ENCODE results near the gene DDX17.
A peak's percentile ranks its signal among the peaks of the same experiment; 100 is the strongest.

DDX17 gene

DNA sequence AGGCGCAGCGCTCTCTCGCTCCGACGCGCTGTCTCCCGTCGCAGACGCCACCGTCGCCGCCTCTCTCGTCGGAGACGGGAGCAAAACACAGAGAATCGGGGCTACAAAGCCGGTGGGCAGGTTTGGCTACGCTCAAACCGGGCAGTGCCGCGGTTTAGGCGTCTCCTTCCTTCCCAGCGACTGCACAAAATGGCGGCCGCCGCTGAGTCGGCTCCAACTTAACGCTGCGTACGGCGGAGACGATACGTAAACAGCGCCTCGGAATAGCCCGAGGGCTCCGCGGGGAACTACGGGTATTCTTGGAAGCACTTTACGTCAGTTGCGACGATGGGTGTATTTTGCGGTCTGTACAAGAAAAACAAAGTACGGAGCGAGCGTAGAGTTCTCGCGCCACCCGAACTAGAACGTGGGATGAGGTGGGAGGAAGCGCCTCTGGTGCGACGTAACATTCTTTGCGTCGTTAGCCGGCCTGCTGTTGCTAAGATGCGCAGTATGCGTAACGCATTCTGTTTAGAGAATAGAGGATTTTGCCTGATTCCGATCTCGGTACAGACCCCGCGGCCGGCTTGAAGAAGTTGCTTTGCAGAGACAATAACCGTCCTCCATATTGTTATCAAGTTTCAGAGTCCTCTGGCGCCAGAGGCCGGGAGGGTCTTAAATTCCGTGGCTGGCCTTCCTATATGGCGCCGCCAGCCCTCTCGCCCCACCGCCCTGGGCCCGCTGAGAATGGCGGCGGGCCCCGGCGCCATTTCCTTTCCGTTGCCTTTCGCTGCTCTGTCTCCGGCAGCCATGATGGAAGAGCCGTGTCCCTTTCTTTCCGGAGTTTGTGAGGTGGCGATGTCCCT lies at the start of gene DDX17:
Gene DDX17 (minus strand): TSS at position 194 of the 845 bp plus-strand sequence.
- DNase-seq: peak; percentile 91 to 95

DNA sequence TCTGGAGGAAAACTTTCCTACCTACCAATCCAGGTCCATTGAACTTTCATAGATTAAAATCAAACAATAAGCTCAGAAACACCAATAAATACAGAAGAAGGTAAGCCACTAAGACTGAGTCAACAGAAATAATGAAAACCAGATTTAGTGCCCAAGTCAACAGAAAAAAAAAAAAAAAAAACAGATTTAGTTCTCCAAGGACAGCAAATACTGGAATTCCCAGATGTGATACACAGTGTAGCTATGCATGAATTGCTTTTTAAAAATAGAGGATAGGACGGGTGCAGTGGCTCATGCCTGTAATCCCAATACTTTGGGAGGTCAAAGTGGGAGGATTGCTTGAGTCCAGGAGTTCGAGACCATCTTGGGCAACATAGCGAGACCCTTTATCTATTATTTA lies 48.2 kb upstream of the DDX17 start:
- no peak for DNase-seq

DNA sequence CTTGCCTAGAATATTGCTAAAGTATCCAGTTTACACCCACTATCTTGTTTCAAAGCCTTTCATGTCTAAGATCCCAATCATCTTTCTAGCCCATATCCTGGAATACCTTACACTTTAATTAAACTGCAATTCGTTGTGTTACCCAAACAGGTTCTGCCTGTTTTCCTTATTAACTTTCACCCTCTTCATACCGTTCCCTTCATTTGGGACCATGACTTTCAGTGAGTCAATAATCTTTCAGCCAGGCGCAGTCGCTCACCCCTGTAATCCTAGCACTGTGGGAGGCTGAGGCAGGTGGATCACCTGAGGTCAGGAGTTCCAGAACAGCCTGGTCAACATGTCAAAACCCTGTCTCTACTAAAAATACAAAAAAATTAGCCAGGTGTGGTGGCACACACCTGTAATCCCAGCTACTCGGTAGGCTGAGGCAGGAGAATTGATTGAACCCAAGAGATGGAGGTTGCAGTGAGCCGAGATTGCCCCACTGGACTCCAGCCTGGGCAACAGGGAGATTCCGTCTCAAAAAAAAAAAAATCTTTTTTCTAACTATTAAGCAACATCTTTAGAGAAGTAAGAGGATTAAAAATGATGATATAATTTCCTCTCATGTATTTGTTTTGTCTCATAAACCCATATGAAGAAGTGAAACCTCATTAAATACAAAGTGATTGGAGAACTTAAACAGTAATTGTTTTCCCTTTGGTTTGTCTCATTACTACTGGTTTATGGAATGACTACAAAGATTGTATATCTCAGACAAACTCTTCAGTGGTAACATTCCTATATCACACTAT lies 43.2 kb upstream of the DDX17 start:
- no peak for DNase-seq

DNA sequence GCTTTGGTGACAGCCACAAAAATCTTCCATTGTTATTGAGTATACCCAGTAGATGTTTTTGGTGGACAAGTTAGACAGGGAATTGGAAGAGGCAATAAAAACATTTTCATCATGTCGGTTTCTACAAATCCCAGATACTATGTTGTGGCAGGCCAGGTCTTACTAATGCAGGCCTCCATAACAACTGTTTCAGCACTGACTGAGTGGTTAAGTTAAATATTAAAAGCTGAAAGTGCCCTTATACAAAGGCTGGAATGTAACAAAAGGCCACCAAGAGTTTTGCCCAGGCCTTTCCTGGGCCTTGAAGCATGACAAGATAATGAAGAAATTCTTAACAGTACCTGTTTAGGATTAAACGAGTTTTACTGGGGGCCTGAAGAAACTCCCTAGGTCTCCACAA lies 34.6 kb upstream of the DDX17 start:
- DNase-seq: no peak

DNA sequence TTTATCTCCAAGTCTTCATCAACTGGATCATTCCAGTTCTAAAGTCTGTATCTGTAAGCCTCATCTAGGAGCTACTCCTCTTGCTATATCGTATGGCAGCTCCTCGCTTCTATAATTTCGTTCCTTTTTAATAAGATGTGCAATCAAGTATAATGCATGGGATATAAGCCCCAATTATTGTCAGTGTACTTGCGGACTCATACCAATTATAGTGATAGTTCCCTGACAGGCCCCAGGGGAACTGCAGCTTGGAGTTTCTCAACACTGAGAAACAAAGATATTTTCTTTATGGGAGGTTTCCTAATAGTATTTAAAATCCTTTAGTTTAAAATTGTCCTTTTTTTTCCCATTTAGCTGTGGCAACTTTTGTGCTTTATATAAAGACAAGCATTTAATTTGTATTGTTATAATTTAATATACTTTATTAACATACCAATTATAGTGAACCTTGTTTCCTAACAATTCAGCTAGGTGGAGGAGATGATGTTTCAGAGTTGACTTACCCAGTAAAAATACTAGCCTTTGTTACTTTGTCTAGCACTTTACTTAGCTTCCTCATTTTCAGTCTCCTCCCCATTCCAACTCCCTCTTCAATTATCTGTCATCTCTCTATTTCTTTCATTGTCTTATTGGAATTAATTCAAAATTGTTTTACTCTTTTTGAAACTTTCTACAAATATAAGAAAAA lies 25.3 kb upstream of the DDX17 start:
- DNase-seq: no peak

DNA sequence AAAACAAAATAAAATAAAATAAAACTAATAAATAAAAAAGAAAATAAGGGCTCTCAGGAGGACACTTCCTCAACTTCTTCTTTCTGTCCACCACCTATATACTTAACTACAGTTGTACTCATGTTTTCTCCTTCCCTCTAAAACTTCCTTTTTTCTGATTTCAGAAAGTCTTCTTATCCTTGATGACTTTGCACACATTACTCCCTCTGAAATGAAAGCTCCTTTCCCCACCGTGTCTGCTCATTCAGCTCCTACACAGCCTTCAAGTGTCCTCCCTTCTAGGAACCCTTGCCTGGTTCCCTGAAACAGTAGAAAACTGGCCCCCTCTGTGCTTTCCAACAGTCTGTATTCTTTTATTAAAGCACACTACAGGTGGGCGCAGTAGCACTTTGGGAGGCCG lies 18.3 kb upstream of the DDX17 start:
- no peak for DNase-seq

DNA sequence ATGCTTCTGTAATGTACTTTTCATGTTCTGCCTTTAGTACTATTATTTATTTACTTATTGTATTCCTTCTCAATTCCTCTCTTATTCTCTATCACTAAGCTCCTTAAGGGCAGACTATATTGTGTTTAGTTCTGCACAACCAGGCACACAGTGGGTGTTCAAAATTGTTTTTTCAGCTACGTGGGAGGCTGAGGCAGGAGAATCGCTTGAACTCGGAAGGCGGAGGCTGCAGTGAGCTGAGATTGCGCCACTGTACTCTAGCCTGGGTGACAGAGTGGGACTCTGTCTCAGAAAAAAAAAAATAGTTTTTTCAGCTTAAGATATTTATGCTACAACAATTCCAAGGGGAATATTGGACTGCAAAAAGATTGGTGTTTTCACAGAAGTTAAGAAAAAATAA lies 17.4 kb upstream of the DDX17 start:
- DNase-seq: no peak

DNA sequence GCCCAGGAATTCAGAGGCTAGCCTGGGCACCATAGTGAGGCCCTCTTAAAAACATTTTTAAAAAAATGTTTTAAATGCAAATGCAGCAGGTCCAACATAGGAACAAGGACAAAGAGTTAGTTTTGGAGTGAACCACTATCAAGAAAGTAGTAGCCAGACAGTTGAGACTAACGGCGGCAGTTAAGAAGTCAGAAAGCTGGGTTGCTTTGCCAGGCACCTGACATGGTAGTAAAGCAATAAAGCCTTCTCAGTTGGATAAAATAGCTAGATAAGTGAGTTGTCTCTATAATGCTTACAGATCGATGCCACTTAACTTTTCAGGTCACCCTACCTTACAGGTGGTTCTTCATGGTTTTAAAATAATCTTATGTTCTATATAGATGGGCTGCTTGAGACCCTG lies 16.9 kb upstream of the DDX17 start:
- no peak for DNase-seq

DNA sequence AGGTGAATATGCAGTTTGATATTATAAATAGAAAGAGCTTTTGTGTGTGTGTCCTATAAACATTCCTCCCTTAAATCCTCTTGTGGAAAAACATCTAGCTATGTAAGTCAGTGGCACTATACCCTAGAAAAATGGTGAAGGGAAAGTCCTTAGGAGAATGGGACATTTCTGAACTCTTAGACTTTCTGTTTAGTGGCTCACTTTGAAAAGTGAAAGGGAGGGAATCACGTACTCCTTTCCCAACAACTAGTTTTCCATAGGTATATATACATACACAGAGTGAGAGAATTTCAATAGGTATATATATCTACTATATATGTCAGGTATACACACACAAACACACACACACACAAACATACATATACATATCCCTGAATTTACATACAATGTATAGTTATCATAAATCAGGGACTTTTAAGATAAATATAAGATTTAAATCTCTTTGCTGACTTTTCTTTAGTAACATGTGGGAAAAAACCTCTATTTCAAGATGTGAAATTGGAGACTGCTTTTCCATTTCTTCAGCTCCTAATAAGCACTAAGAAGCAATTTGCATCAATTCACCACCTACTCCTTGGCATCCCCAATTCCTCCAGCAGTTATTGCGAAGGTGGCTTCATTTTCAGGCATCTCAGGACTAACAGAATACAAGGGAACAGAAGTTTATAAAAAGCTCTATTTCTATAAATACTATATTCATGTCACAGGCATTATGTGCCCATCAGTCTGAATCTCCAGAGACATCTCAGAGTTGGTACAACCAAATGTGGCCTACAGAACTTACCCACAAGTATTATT lies 13.5 kb upstream of the DDX17 start:
- DNase-seq: no peak

DNA sequence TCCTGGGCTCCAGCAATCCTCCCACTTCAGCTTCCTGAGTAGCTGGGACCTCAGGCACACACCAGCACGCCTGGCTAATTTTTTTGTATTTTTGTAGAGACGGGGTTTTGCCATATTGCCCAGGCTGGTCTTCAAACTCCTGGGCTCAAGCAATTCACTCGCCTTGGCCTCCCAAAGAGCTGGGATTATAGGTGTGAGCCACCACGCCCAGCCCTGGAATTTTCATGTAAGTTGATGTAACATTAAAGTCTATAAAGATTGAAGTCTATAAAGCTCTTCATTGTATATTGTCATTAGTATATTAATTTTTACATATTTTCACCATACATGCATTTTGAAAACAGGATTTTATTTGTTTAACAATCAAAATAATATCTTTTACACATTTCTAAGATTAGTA lies 12.5 kb upstream of the DDX17 start:
- no peak for DNase-seq

DNA sequence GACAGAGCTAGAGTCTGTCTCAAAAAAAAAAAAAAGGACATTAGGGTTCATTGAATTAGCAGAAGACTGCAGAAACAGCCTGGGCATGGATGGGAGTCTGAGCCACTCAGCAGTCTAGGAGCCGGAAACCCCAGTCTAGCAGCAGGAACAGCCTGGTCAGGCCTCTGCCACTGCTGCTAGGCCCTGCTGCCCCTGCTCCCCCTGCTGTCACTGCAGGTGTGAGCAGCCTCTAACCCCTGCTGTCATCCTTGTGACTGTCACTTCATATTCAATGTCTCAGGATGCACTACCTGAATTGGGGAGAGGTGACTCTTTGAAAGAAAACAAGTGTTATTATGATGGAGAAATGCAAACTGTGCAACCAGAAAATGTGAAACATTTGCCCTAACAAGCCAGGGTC lies 7.0 kb upstream of the DDX17 start:
- DNase-seq: peak in 1 of 2 donors; percentile 29

DNA sequence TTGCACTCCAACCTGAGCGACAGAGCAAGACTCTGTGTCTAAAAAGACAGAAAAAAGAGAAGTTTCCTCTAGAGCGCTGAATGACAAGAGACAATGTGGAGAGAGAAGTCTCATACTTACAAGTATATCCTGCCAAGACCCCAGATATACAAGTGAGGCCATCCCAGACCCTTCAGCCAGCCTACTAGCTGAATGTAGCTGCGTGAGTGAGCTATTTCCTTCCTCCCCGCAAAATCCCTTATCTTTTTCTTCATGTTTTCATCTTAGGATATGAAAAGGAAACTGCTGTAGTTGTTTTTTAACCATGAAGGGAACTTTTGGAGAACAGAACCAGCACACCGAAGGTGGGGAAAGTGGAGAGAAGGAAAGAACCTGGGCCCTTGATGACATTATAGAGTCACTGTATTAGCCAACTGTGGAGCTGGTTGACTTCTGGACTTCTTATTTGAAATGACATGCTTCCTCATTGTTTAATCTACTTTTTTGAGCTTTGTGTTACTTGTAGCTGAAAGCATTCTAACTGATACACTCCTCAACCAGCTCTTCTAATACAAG lies 4.4 kb upstream of the DDX17 start:
- no peak for DNase-seq

DNA sequence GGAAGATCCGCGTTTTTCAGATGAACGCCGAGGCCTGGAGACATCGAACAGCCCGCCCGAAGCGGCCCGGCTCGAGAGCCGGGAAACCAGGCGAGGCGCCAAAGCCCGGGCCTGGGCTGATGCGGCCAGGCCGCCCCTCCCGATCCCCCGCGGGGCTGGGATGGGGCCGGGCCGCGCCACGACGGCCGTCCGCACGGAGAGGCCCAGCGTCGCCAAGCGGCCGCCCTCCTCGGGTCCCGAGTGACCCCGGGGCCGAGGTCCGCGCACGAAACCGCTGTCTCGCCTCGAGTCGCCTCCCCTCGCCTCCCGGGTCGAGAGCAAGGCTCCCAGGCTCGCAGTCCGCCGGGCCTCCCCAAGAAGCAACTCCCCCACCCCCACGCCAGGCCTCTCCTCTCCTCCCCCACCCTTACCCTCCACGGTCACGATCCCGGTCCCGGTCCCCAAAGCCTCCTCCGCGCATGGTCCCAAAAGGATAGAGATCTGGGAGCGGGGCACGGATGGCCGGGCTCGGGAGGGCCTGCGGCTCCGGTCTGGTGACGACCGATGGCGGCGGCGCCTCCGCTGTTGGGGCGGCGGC lies 482 bp downstream of the DDX17 start:
- peak; percentile 57 to 72 for DNase-seq

DNA sequence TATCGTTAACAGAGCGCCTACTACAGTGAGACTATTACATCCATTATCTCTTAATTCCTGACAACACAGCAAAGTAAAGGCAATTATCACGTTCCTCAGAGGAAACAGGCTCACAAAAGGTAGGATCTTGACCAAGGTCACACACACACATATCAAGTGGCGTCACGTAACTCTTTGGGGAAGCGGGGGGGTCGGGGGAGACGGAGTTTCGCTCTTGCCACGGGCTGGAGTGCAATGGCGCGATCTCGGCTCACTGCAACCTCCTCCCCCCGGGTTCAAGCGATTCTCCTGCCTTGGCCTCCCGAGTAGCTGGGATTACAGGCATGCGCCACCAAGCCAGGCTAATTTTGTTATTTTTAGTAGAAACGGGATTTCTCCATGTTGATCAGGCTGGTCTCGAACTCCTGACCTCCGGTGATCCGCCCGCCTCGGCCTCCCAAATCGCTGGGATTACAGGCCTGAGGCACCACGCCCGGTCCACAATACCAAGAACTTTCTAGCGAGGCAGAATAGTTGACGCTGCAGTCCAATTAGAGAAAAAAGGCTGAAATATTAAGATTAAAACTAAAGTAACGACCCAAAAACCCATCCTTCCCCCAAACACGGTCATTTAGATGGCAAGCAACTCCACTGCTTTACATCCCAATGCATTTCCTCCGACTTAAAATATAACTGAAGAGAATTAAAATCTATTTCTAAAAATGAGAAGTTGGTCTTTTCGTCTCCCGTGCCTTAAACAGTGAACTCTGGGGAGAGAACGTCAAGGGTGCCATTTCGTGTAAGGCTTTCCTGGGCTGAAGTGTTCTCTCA lies 1.2 kb downstream of the DDX17 start:
- DNase-seq: peak; percentile 43 to 49

DNA sequence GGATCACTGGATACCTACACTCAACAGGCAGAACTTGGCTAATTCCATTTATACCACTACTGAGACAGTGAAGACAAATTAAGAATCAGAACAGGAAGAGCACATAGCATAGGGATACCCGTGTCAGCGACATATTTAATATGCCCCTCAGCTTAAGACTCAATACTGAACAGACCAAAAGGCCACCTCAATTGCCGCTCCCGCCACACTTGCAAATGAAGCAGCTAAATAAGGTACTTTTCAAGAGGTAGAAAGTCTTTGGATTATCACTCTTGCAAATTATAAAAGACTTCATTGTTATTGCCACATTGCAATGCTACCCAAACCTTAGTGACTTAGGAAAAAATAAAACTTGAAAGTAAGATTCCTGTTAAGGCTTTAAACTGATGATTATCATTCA lies 3.1 kb downstream of the DDX17 start:
- DNase-seq: no peak

DNA sequence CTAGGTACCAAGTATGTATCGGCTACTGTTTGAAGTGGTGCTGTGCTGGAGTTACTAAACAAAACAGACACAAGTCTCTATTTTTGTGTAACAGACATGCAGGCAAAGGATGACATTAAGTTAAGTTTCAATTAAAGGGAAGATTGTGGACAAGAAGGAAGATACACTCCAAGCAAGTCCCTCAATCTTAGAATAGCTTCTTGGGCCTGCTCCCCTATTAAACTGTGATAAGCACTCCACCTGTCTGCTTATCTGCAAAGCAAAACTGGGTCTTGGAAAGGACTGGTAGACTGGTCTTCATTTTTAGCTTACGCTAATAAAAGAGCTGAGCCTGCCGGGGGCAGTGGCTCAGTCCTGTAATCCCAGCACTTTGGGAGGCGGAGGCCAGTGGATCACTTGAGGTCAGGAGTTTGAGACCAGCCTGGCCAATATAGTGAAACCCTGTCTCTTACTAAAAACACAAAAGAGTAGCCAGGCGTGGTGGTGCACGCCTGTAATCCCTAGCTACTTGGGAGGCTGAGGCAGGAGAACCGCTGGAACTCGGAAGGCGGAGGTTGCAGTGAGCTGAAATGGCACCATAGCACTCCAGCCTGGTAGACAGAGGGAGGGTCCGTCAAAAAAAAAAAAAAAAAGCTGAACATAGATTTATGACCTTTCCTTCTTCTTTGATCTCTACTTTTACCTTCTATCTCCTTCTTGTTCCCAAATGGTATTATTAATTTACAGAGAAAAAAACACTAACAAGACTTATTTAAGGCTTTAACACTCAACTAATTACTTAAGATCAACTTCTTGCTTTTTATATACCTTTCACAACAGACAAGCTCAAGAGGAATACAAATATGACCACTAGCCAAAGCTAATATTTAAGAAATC lies 4.1 kb downstream of the DDX17 start:
- DNase-seq: no peak

DNA sequence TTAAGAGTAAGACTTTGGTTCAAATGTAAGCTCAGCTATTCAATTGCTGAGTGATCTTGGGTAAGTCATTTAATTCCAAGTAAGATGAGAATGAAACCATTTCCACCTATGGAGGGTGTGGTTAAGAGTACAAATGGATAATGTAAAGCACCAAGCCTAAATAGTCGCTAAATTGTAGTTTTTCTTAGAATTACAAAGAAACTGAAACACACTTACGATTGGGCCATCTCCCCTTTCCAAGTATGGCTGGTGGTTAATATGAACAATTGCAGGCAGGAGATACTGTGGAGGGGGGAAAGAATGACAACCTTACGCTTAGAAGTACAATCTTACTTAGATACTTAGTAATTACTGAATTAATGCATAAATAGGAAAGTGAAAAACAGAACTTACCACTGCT lies 8.2 kb downstream of the DDX17 start:
- no peak for DNase-seq

DNA sequence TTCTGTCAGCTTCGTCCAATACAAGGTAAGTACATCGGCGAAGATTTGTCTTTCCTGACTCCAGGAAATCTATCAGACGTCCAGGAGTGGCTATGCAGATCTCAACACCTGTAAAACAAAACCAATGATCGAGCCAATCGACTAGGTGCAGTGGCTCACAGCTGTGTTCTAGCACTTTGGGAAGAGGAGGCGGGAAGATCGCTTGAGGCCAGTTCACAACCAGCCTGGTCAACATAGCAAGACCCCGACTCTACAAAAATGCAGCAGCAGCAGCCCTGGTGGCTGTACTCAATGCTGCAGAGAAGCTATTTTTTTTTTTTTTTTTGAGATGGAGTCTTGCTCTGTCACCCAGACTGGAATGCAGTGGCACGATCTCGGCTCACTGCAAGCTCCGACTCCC lies 11.2 kb downstream of the DDX17 start:
- no peak for DNase-seq

DNA sequence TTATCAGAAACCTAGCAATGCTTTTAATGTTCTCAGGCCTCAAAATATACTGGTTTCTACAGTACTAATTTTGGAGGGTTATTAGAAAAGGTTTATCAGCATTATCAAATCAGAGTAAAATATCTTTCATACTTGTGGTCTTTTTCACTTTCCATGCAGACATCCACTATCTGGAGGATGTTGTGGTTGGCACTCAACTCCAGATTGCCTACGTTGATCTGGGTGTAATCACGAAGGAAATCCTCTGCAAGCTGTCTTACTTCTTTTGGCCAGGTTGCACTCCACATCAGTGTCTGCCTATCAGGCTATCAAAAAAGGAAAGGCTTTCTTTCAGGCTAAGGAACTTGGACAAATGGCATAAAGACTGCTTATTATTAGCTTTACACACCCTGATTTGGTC lies 11.6 kb downstream of the DDX17 start:
- DNase-seq: no peak

DNA sequence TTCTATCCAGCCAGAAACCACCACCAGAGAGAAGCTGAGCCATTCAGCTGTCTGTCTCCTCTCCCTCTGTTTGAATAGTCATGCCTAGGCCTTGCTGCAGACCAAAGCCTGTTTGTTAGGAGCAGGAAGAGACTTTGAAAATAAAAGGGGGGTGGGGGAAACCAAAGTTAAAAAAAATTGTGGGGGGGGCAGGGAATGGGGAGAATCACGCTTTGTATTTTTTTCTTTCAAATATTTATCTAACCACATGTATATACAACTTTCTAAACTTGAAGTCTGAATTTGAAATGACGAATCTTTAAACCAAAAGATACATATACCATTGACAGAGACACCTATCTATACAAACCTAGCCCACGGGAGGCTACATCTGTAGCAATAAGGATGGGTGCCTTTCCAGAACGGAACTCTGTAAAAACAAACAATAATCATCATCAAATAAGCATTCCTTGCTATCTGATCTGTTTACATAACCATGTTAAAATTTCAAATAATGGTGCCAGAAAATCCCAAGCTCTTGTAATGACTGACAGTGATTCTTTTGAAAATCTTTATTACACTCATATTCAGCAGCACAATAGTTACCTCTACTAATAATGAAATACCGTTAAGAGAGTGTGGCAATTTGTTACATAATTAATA lies 14.3 kb downstream of the DDX17 start:
- no peak for DNase-seq
